ENCODE data around the gene DUSP16. TPM values are rescaled to one million over a fixed set of nuclear protein-coding genes. Genes with fewer than 3 reads are reported as not detected.
A peak's percentile ranks its signal among the peaks of the same experiment; 100 is the strongest.

DUSP16 gene
- total RNA-seq, 4 donors from 2014 or later = 16.1 to 47.0 (median 40.0) TPM

- peak in 2 of 3 donors; percentile 7 to 19 for TF ChIP-seq POLR2AphosphoS5 (IDR thresholded peaks at IDR 0.05)
- TF ChIP-seq POLR2A (IDR thresholded peaks at IDR 0.05) = no peak
- in situ Hi-C loops (cut with MboI; ENCODE audit: low pct_ligation_motif_present in 1 of 4, low pct_unique_long_range_greater_than_20kb in 1 of 4, low sequenced_read_pairs in 3 of 4) (no loop called here), intact Hi-C loops (cut with DNase I; ENCODE audit: low total_unique reads) (no loop called here)
- Histone ChIP-seq H3K27me3 (no peaks in the 10 kb centered on the region), H3K27ac (no peak overlapping the region), H3K36me3 (no peaks in the 10 kb centered on the region), H3K4me3 (no peak overlapping the region), H3K9me3 (no peaks in the 10 kb centered on the region), H3K4me1 (peaks cover 0 to 20% (median 4%) of the 10 kb centered on the region in 4 donors)
- 50 to 67% methylated on average over 1 of the region's 1 CpG for WGBS, 2 donors (ENCODE audit: low coverage in 1 of 2)
- no peak for DNase-seq
These were observed 16.3 kb downstream of the DUSP16 start for GRCh38 chr12:12546314-12546772.

- Histone ChIP-seq H3K36me3 (no peaks in the 10 kb centered on the region), H3K4me3 (no peak overlapping the region), H3K27ac (no peak overlapping the region), H3K27me3 (no peaks in the 10 kb centered on the region), H3K4me1 (peaks cover 5 to 31% (median 11%) of the 10 kb centered on the region in 4 donors), H3K9me3 (no peaks in the 10 kb centered on the region)
- no peak for DNase-seq
- in situ Hi-C loops (cut with MboI; ENCODE audit: low pct_ligation_motif_present in 1 of 4, low pct_unique_long_range_greater_than_20kb in 1 of 4, low sequenced_read_pairs in 3 of 4) = no loop called here
- 86 to 94% methylated on average over 2 of the region's 2 CpGs for WGBS, 2 donors (ENCODE audit: low coverage in 1 of 2)
- intact Hi-C loops (cut with DNase I; ENCODE audit: low total_unique reads) = no loop called here
- TF ChIP-seq POLR2AphosphoS5 (IDR thresholded peaks at IDR 0.05) = no peak
- TF ChIP-seq EP300 (IDR thresholded peaks at IDR 0.05; ENCODE audit: low read depth) = no peak
- no peak for TF ChIP-seq CTCF (IDR thresholded peaks at IDR 0.05)
- TF ChIP-seq POLR2A (IDR thresholded peaks at IDR 0.05) = no peak
These were observed 18.7 kb downstream of the DUSP16 start for GRCh38 chr12:12543959-12544358.

- WGBS, 2 donors (ENCODE audit: low coverage in 1 of 2) = 69 to 72% methylated on average over 4 of the region's 4 CpGs
- in situ Hi-C loops (cut with MboI; ENCODE audit: low pct_ligation_motif_present in 1 of 4, low pct_unique_long_range_greater_than_20kb in 1 of 4, low sequenced_read_pairs in 3 of 4) = no loop called here
These were observed 19.7 kb downstream of the DUSP16 start for GRCh38 chr12:12542964-12543363.

GRCh38 chr12:12542286-12542685, 20.4 kb downstream of the DUSP16 start:
- 94% methylated on average over 2 to 5 of the region's 5 CpGs for WGBS, 2 donors (ENCODE audit: low coverage in 1 of 2)
- TF ChIP-seq CTCF (IDR thresholded peaks at IDR 0.05) = no peak
- no peak for TF ChIP-seq POLR2A (IDR thresholded peaks at IDR 0.05)
- TF ChIP-seq POLR2AphosphoS5 (IDR thresholded peaks at IDR 0.05) = no peak
- TF ChIP-seq EP300 (IDR thresholded peaks at IDR 0.05; ENCODE audit: low read depth) = no peak
- Histone ChIP-seq H3K4me1 (peaks cover 7 to 38% (median 16%) of the 10 kb centered on the region in 4 donors), H3K36me3 (no peaks in the 10 kb centered on the region), H3K9me3 (no peaks in the 10 kb centered on the region), H3K27me3 (no peaks in the 10 kb centered on the region), H3K4me3 (no peak overlapping the region), H3K27ac (no peak overlapping the region)
- in situ Hi-C loops (cut with MboI; ENCODE audit: low pct_ligation_motif_present in 1 of 4, low pct_unique_long_range_greater_than_20kb in 1 of 4, low sequenced_read_pairs in 3 of 4) = no loop called here
- no peak for DNase-seq
- intact Hi-C loops (cut with DNase I; ENCODE audit: low total_unique reads) = no loop called here

More at GRCh38 chr12:12542964-12543363, 19.7 kb downstream of the DUSP16 start:
- H3K36me3 ChIP-seq = no peaks in the 10 kb centered on the region
- peaks cover 7 to 40% (median 19%) of the 10 kb centered on the region in 4 donors for H3K4me1 ChIP-seq
- no peak for DNase-seq
- no peaks in the 10 kb centered on the region for H3K9me3 ChIP-seq
- intact Hi-C loops (cut with DNase I; ENCODE audit: low total_unique reads) = no loop called here
- H3K27ac ChIP-seq = no peak overlapping the region
- no peak overlapping the region for H3K4me3 ChIP-seq
- TF ChIP-seq POLR2AphosphoS5 (IDR thresholded peaks at IDR 0.05) (no peak), POLR2A (IDR thresholded peaks at IDR 0.05) (no peak), CTCF (IDR thresholded peaks at IDR 0.05) (no peak), EP300 (IDR thresholded peaks at IDR 0.05; ENCODE audit: low read depth) (no peak)
- no peaks in the 10 kb centered on the region for H3K27me3 ChIP-seq

DNA sequence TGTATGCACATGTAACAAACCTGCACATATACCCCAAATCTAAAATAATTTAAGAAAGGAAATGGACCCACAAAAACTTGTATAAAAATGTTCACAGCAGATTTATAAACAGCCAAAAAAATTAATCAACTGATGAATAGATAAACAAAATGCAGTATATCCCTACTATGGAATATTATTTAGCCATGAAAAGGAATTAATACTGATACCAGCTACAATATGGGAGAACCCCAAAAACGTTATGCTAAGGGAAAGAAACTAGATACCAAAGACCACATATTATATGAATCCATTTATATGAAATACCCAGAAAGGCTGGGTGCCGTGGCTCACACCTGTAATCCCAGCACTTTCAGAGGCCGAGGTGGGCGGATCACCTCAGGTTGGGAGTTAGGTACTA, 20.9 kb downstream of the DUSP16 start:
- intact Hi-C loops (cut with DNase I; ENCODE audit: low total_unique reads) = no loop called here
- H3K36me3 ChIP-seq = no peaks in the 10 kb centered on the region
- no peak overlapping the region for H3K4me3 ChIP-seq
- in situ Hi-C loops (cut with MboI; ENCODE audit: low pct_ligation_motif_present in 1 of 4, low pct_unique_long_range_greater_than_20kb in 1 of 4, low sequenced_read_pairs in 3 of 4) = no loop called here
- no peaks in the 10 kb centered on the region for H3K9me3 ChIP-seq
- DNase-seq = no peak
- 92 to 96% methylated on average over 2 to 4 of the region's 4 CpGs for WGBS, 2 donors (ENCODE audit: low coverage in 1 of 2)
- TF ChIP-seq EP300 (IDR thresholded peaks at IDR 0.05; ENCODE audit: low read depth) (no peak), POLR2AphosphoS5 (IDR thresholded peaks at IDR 0.05) (no peak), POLR2A (IDR thresholded peaks at IDR 0.05) (no peak), CTCF (IDR thresholded peaks at IDR 0.05) (no peak)
- no peak overlapping the region for H3K27ac ChIP-seq
- no peaks in the 10 kb centered on the region for H3K27me3 ChIP-seq
- peaks cover 7 to 33% (median 16%) of the 10 kb centered on the region in 4 donors for H3K4me1 ChIP-seq

All from transverse colon (tissue), 4 donors.